ENCODE measurements around the gene TUBGCP4.

The TUBGCP4 gene

DNA sequence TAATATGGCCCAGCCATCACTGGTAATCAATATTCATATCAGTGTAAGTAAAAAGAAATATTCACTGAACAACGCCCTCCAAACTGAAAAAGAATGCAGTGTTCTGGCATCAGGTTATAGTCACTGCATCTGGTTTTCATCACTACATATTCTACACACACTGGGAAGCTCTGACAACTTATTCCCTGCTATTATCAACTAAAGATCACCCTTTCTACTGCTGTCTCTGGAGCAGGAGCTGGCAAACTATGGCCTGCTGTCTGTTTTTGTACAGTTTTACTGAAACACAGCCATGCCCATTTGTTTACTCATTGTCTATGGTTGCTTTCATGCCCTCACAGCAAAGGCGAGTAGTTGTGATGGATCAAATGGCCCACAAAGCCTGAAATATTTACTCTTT is 35.3 kb downstream of the TUBGCP4 start:
- no peak for DNase-seq

DNA sequence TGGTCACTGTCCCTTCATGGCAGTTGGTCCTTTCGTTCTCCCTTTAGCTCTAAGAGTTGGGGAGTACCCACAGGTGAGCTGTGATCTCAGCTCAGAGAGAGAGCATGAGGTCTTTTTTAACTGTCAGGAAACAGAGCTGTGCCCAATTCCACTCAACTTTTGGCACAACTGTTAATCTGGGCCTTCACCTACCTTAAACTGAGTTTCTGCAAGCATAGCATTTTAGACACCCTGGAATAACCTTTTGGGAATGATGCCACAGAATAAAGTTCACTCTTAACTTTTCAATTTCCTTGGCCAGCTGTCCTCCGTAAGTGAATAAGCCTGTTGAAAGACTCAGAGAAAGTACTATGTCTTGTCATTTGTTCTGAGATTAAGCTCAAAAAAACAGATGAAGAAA is 35.9 kb downstream of the TUBGCP4 start:
- no peak for DNase-seq

DNA sequence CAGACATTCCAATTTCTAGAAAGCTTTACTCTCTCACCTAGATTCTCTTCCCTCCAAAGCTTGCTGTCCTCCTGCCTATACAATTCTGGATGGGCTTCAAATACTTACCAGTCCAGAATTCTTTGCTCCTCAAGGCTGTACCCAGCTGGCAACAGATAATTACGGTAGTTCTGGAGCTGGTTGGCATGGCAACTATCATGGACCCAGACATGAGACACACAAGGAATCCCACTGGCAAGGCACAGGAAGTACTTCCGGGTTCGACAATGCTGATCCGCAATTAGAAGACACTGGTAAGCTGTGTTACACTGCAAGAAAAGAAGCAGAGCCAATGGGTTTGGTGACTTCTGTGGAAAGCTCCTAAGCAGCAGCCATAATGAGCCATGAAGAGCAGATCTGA is 37.9 kb downstream of the TUBGCP4 start:
- no peak for DNase-seq

DNA sequence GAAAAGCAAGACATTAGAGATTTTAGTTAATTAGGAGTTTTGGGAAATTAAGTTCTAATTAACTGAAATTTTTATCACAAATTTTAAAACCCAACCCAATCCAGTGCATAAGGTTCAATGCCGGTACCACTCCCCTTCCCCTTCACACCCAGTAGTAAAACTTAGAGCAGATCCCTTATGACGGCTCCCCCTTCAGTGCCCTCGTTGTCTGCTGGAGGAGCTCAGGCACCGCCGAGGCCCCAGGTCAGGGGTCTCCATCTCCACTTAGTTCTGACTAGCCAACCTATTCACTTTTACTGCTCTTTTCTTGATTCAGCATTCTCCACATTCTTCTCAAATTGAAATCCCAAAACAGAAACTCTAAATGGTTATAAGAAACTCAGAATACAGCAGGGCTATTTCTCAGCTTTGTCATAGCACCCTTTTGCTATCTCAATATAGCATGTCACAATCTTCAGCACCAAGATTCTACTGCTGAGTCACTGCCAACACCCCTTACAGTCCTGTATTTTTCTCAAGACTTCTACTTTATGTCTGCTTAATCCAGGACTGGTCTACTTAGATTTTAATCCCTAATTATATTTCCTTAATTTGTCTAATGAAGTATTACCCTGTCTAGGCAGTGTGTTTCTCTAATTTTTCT is 39.8 kb downstream of the TUBGCP4 start:
- DNase-seq = no peak

DNA sequence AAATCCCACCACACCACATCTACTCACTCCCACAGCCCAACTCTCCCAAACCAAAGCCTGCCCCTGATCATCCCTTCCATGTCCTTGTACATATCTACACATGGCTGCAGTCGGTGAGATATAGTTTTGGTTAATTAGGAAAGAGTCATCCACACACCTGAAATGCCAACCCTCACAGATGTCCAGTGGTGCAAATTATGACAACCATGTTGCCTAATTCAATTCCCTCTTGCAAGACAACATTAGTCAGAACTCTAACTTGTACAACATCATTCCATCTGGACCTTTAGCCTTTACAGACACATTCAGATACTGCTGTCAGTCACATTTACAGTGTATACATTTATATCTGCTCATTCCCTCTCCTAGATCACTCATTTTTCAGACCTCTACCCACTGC is 41.2 kb downstream of the TUBGCP4 start:
- DNase-seq = no peak

DNA sequence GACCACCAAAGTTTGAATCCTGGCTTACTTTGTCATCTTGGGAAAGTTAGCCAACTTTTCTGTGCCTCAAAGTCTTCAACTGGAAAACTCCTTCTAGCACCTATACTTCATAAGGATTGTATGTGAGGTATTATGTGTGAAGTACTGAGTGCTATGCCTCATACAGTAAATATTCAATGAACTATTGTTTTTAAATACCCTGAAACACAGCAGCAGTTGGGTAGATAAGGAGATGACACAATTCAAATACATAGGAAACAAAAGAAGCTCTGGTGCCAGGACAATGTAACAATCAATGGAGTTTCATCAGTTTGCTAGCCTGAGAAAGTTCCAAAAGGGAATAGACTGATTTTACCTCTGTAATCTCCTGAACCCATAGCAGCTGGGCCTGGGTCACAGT is 43.3 kb downstream of the TUBGCP4 start:
- DNase-seq = no peak

DNA sequence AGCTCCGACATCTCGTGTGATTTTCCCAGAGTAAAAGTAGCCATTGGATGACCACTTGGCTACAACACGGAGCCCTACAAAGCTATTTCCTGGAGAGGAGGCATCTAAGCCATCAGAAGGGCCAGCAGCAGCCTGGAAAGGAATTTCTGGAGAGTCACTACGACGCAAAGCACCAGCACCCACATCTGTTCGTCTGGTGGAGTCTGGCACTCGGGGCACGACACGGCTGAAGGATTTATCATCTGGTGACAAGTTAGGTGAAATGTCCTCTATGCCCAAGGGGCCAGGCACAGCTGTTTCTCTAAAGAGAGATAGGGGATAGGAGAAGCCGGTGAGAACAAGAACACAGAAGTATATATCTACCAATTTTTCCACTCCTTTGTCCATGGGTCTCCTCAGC is 49.5 kb downstream of the TUBGCP4 start:
- no peak for DNase-seq

DNA sequence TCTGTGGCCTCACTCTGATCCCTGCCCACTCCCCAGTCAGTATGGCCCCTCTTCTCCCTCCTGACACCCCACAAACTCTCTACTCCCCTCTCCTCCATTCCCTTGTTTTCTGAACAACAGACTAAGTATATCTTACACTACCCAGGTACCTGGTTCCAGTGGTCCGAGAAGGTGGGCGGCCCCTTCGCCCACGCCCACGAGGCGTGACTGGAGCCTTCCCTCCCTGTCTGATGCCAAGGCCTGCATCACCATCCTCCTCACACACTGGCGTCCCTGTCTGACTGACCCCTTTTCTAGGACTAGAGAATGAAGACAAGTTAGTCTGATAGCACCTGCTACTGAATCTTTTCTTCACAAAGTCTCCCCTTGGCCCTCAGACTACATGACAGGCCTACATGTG is 50.0 kb downstream of the TUBGCP4 start:
- no peak for DNase-seq

DNA sequence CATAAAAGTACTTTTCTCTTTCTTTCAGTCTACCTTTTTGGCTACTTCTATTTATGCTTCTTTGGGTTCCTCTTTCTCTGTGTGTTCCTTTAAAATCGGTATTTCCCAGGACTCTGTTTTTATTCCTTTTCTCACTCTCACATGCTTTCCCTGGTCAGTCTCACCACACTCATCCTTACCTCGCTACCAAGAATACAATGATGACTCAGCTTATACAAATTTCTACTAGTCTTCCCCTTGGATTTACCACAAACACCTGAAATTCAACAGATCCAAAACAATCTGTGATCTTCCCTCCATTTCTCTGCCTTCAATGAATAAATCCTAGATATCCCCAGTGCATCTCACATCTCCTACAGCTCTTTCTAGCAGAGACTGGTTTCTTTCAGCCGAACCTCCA is 52.9 kb downstream of the TUBGCP4 start:
- no peak for DNase-seq

DNA sequence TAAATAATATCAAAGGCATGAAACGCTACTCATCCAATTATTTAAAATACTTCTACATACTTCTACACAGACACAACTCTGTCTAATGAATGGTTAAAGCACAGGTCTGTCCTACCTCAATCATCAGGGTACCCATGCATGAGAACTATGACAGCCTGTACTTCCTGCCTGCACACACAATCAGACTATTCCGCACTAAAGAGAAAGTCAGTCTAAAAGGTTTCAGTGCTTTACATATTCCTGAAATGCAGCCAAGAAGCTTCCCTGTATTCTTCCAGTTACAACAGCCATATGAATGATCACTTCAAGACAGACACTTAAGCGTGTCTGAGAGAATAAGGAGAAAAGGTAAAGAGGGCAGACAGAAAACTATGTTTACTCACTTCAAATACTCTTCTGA is 58.8 kb downstream of the TUBGCP4 start:
- no peak for DNase-seq

DNA sequence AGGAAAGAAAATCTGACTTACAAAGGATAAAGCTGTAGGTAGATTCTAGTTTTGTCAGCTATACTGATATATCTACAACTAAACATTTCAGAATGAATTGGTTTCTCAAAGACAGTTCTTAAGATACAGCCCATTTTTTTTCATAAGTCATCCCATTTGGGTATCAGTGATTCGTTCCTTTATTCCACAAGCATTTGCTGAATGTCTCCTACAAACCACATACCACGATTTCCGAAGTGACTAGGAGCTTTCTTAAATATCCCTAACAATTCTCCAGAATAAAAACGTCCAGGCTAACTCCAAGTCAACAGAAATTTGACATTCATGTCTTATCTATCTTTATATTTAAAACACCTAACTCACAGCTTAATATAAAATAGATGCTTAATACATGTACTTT is 62.3 kb downstream of the TUBGCP4 start:
- no peak for DNase-seq

DNA sequence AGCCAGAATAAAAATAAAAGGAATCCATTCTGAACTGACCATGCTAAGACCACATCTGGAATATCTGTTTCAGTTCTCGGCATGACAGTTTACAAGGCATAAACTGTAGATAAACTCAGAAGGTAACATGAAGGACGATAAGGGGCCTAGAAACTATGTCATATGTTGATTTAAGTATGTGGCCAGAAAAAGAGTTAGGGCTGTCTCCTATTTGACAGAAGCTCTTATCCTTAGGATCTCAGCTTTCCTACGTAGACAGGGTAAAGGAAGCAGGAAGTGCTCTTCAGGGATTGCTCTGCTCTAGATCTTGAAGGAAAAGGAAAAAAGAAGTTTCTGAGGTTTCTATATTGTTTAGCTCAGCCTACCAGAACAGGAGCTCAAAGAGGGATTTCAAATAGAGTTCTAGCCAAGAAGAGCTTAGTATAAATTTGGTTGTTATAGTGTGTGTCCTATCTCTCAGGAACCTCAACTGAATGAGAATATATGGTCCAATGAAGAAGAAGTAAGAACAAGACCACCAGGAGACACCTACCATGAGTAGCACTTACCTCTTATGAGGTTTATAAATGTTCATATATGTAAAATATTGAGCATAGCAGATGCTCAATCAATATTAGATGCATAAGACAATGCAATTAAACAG is 62.9 kb downstream of the TUBGCP4 start:
- DNase-seq = no peak

DNA sequence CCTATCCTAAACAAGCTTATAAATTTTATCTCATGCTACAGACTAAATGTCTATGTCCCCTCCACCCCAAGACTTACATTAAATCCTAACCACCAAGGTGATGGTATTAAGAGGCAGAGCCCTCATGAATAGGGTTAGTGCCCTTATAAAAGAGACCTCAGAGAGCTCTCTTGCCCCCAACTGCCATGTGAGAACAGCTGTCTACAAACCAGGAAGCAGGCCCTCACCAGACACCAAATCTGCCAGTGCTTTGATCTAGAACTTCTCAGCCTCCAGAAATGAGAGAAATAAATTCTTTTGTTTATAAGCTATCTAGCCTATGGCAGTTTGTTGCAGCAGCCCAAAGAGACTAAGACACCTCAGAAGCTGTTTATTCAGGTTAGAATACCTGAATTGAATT is 63.5 kb downstream of the TUBGCP4 start:
- DNase-seq = no peak

DNA sequence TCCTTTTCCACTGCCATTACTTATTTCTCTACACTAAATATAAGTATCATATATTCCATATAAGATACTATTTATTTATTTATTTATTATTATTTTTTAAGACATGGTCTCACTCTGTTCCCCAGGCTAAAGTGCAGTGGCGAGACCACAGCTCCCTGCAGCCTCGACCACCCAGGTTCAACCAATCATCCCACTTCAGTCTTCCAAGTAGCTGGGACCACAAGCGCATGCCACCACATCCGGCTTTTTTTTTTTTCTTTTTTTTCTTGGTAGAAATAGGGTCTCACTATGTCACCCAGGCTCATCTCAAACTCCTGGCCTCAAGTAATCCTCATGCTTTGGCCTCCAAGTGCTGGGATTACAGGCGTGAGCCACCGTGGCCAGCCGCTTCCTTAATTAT is 65.5 kb downstream of the TUBGCP4 start:
- no peak for DNase-seq

DNA sequence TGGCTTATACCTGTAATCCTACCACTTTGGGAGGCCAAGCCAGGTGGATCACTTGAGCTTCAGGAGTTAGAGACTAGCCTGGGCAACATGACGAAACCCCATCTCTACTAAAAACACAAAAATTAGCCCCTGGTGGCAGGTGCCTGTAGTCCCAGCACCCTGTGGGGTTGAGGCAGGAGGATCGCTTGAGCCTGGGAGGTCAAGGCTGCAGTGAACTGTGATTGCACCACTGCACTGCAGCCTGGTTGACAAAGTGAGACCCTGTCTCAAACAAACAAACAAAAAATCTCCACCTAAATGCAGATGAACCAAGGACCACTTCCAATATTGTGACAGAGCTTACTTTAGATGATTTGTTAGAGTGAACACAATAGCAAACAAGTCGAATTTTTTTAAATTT is 68.4 kb downstream of the TUBGCP4 start:
- no peak for DNase-seq

DNA sequence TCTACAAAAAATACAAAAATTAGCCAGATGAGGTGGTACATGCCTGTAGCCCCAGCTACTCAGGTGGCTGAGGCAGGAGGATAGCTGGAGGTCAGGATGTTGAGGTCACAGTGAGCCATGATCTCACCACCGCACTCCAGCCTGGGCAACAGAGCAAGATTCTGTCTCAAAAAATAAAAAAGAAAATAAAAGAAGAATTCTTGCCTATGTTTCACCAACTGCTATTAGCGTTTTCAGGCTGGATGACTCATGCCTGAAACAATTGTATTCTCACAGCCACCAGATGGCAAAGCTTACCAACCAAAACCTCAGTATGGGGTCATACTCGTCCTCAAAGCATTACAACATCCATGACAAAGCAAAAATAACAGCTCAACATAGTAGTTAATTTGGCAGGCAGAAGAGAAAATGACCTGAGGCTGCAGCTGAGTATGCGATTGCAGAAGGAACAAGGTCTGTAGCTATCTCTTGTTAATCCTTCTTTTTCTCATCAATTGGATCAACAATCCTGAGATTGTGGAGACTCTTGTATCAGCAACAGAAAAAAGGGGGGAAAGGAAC is 69.9 kb downstream of the TUBGCP4 start:
- DNase-seq = peak; percentile 89 to 93

DNA sequence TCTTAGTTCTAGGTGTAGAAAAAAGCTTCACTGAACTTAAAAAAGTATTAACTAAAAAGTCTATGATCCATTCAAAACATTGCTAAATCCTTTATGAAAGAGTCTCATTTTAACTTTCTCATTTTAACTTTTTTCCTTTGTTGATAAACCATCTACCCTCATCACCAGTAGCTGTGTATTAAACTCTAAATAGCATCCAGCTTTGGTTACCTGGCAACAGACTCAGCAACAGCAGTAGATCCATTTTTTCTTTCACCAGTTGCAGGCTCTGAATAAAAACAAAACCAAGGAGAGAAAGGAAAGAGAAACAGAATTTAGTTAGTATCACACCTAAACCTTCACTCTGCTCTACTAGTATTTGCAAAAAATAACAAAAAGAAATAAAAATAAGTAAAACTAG is 70.4 kb downstream of the TUBGCP4 start:
- no peak for DNase-seq

DNA sequence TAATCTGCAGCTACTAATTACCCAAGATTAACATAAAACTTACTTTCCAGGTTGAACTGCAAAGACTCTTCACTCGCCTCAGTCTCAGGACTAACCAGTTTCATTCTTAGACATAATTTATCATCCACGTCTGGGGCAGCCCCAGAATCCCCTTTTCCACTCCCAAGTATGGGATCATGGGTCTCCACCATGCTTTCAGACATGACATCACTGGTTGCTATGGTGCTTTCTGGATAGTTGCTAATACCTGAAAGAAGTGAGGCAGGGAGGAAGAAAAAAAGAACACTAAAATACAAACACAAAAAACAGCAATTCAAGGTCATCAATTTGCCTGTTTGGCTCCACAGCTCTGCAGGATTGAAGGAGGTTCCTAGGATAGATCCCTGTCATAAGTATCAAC is 75.4 kb downstream of the TUBGCP4 start:
- DNase-seq = no peak

DNA sequence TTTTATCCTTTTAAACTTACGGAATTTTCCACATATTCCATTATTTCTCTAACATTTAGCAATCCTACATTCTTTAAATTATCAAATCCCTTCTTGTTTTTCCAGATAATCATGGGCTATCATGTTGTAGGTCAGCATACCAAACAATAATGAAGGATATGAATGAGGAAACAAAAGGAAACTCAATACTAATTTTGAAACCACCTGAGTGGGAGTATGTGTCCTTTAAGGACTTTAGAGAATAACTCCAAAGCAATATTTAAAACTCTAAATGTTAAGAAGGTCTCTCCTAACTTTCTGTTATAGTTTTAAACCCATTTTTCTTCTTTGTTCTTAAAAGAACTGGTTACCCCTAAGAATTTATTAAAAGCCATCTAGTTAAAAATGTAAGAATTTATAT is 79.1 kb downstream of the TUBGCP4 start:
- peak; percentile 26 to 30 for DNase-seq

Data from inflammatory macrophage (primary cell).